ENCODE data around the gene HECTD1. TPM values are rescaled to one million over a fixed set of nuclear protein-coding genes. Genes with fewer than 3 reads are reported as not detected.

HECTD1 gene
- total RNA-seq, 1 donor = 266 TPM

- no peak for DNase-seq (ENCODE audit: low read depth)
- H3K4me3 ChIP-seq (ENCODE audit: low read depth, low read length) = no peak overlapping the region
- TF ChIP-seq CTCF (IDR thresholded peaks at IDR 0.05; ENCODE audit: insufficient read depth, low read length) = no peak
These were observed 2.0 kb upstream of the HECTD1 start for GRCh38 chr14:31209605-31210004.

GRCh38 chr14:31208546-31209424 lies 1.2 kb upstream of the HECTD1 start:
- no peak for TF ChIP-seq CTCF (IDR thresholded peaks at IDR 0.05; ENCODE audit: insufficient read depth, low read length)
- H3K4me3 ChIP-seq (ENCODE audit: low read depth, low read length) = peak overlapping the region; percentile 70
- DNase-seq (ENCODE audit: low read depth) = no peak

GRCh38 chr14:31207287-31207754 lies 272 bp downstream of the HECTD1 start:
- peak overlapping the region; percentile 78 for H3K4me3 ChIP-seq (ENCODE audit: low read depth, low read length)
- no peak for TF ChIP-seq CTCF (IDR thresholded peaks at IDR 0.05; ENCODE audit: insufficient read depth, low read length)
- DNase-seq (ENCODE audit: low read depth) = no peak

- no peak for TF ChIP-seq CTCF (IDR thresholded peaks at IDR 0.05; ENCODE audit: insufficient read depth, low read length)
- peak overlapping the region; percentile 78 for H3K4me3 ChIP-seq (ENCODE audit: low read depth, low read length)
- DNase-seq (ENCODE audit: low read depth) = peak; percentile 33
These were observed 882 bp downstream of the HECTD1 start for GRCh38 chr14:31206536-31207286.

- peak; percentile 68 for DNase-seq (ENCODE audit: low read depth)
- H3K4me3 ChIP-seq (ENCODE audit: low read depth, low read length) = peak overlapping the region; percentile 78
- no peak for TF ChIP-seq CTCF (IDR thresholded peaks at IDR 0.05; ENCODE audit: insufficient read depth, low read length)
These were observed 1.7 kb downstream of the HECTD1 start for GRCh38 chr14:31205681-31206535.

Measured in fibroblast of the aortic adventitia (primary cell).